ENCODE results near the gene RBMS3. TPM values are rescaled to one million over a fixed set of nuclear protein-coding genes. Genes with fewer than 3 reads are reported as not detected.

The RBMS3 gene
- total RNA-seq, 4 donors from 2014 or later, result 116 to 171 (median 152) TPM

DNA sequence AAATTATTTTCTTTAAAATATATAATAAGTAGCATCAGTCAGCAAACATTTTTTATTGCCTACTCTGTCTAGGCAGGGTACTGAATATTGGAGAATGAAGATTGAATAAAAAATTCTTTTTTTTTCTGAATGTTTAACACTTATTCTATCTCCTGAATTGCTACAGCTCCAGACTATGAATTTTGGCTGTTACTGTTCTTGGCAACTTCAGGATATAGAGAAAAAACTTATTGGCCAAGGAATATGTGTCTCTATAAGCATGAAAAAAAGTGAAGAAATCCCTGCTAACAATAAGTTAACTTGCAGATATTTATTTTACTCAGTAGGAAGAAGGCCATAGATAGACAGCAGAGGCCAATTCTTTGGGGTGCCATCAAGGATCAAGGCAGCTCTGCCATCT, 309.6 kb downstream of the RBMS3 start:
- no peak for DNase-seq
- no peak overlapping the region for H3K4me3 ChIP-seq (replicated peaks in 1 of 3)
- no peak overlapping the region for H3K27ac ChIP-seq
- H3K36me3 ChIP-seq, result peaks cover 0 to 6% of the 10 kb centered on the region in 2 donors
- no peak for TF ChIP-seq POLR2A (IDR thresholded peaks at IDR 0.05)
- intact Hi-C loops (cut with DNase I), result no loop called here
- no peaks in the 10 kb centered on the region for H3K27me3 ChIP-seq
- H3K9me3 ChIP-seq, result no peaks in the 10 kb centered on the region
- H3K4me1 ChIP-seq, result peaks cover 10 to 13% of the 10 kb centered on the region in 2 donors

DNA sequence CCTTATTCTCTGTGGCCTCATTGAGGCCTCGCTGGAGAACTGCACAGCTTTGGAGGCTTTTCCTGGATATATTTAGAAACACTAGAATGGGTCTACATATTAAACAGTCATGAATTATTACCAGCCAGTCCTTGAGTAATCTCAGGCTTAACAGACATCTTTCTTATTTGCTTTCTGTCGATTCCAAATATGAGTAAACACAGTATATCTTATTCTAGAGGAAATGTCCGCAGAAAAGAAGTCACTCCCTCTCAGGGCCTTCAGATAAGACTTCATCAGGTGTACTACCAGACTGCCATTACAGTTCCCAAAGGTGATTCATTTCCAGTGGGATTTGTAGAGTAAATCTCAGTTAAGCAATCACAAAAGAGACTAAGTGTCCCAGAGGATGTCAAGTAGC, 310.7 kb downstream of the RBMS3 start:
- intact Hi-C loops (cut with DNase I), result no loop called here
- no peak overlapping the region for H3K4me3 ChIP-seq (replicated peaks in 1 of 3)
- no peaks in the 10 kb centered on the region for H3K9me3 ChIP-seq
- TF ChIP-seq POLR2A (IDR thresholded peaks at IDR 0.05), result no peak
- H3K4me1 ChIP-seq, result peaks cover 5 to 10% of the 10 kb centered on the region in 2 donors
- H3K27me3 ChIP-seq, result no peaks in the 10 kb centered on the region
- H3K27ac ChIP-seq, result no peak overlapping the region
- WGBS, 2 donors, result 83 to 91% methylated on average over 3 of the region's 3 CpGs
- no peak for DNase-seq
- peaks cover 0 to 6% of the 10 kb centered on the region in 2 donors for H3K36me3 ChIP-seq

DNA sequence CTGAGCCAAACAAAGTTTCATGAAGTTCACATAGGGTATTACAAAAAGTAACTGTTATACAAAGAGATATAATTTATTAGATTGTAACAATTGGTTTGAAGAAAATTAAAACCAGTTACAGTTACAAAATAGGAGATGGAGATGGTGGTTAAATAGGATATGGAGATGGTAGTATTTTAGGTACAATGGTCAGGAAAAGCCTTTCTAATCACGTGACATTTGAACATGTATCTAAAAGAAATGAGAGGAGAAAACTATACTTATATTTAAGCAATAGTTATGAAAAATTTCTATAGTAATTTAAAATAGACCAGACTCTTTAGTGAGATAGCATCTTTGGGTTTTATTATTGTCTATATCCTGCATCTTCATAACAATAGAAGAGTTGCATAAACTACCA, 312.9 kb downstream of the RBMS3 start:
- H3K27ac ChIP-seq, result no peak overlapping the region
- peaks cover 0 to 3% of the 10 kb centered on the region in 2 donors for H3K4me1 ChIP-seq
- TF ChIP-seq, protein P1, sequence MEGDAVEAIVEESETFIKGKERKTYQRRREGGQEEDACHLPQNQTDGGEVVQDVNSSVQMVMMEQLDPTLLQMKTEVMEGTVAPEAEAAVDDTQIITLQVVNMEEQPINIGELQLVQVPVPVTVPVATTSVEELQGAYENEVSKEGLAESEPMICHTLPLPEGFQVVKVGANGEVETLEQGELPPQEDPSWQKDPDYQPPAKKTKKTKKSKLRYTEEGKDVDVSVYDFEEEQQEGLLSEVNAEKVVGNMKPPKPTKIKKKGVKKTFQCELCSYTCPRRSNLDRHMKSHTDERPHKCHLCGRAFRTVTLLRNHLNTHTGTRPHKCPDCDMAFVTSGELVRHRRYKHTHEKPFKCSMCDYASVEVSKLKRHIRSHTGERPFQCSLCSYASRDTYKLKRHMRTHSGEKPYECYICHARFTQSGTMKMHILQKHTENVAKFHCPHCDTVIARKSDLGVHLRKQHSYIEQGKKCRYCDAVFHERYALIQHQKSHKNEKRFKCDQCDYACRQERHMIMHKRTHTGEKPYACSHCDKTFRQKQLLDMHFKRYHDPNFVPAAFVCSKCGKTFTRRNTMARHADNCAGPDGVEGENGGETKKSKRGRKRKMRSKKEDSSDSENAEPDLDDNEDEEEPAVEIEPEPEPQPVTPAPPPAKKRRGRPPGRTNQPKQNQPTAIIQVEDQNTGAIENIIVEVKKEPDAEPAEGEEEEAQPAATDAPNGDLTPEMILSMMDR (IDR thresholded peaks at IDR 0.05), result no peak
- TF ChIP-seq POLR2A (IDR thresholded peaks at IDR 0.05), result no peak
- H3K4me3 ChIP-seq (replicated peaks in 1 of 3), result no peak overlapping the region
- H3K9me3 ChIP-seq, result no peaks in the 10 kb centered on the region
- H3K27me3 ChIP-seq, result no peaks in the 10 kb centered on the region
- intact Hi-C loops (cut with DNase I), result no loop called here
- 90 to 93% methylated on average over 1 of the region's 1 CpG for WGBS, 2 donors
- H3K36me3 ChIP-seq, result peaks cover 0 to 6% of the 10 kb centered on the region in 2 donors
- DNase-seq, result no peak

DNA sequence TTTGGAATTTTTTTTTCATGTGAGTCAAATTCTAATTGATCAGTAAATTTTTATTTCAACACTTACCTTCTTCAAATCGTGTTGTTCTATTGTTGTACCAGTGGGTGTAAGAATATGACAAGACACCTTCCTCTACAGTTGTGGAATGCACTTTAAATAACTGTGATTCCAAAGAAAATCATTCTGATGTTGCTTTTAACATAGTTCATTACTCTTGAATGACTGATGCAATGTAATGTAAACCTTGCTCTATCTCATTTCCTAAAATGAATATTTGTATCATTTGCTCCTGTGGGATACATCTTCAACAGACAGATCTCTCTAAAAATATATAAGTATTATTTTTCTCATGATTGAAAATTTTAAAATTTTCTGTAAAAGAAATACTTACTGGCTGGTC, 313.4 kb downstream of the RBMS3 start:
- intact Hi-C loops (cut with DNase I), result no loop called here
- 78 to 83% methylated on average over 1 of the region's 1 CpG for WGBS, 2 donors
- no peaks in the 10 kb centered on the region for H3K9me3 ChIP-seq
- no peaks in the 10 kb centered on the region for H3K27me3 ChIP-seq
- H3K4me1 ChIP-seq, result peaks cover 0 to 3% of the 10 kb centered on the region in 2 donors
- TF ChIP-seq, protein P1 (IDR thresholded peaks at IDR 0.05), result no peak
- no peak for TF ChIP-seq POLR2A (IDR thresholded peaks at IDR 0.05)
- H3K27ac ChIP-seq, result no peak overlapping the region
- no peak for DNase-seq
- H3K36me3 ChIP-seq, result peaks cover 0 to 6% of the 10 kb centered on the region in 2 donors
- no peak overlapping the region for H3K4me3 ChIP-seq (replicated peaks in 1 of 3)

DNA sequence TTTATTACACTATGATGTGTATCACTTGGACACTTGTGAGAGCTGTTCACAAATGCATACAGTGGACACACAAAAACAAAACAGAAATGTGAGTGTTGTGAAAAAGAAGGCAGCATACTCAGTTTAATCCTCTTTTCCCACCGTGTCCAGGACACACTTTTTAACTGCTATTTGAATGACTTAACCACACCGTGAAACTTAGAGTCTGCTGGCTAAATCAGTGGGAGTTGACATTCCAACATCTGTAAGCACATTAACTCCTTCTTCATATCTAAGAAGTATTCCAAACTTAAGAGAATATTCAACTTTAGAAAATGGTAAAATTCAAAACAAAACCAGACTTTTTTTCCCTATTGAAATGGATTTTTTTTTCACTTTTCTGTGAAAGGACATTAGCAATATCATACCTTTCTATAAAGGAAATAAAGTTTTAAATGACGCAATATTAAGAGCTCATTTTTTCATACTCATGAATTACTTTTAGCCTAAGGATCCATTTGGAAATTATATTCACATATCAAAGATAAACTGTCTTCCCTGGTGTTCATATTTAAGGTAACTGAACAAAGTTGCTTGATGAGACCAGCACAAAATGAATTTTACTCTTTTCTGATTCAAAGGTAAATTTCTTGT, 316.6 kb downstream of the RBMS3 start:
- Histone ChIP-seq H3K9me3 (no peaks in the 10 kb centered on the region), H3K36me3 (no peaks in the 10 kb centered on the region), H3K4me1 (peaks cover 0 to 3% of the 10 kb centered on the region in 2 donors), H3K27me3 (no peaks in the 10 kb centered on the region), H3K27ac (no peak overlapping the region), H3K4me3 (replicated peaks in 1 of 3) (no peak overlapping the region)
- DNase-seq, result no peak
- TF ChIP-seq POLR2A (IDR thresholded peaks at IDR 0.05), result no peak
- TF ChIP-seq, protein P1 (IDR thresholded peaks at IDR 0.05), result no peak
- intact Hi-C loops (cut with DNase I), result no loop called here
- 61 to 62% methylated on average over 3 of the region's 3 CpGs for WGBS, 2 donors

DNA sequence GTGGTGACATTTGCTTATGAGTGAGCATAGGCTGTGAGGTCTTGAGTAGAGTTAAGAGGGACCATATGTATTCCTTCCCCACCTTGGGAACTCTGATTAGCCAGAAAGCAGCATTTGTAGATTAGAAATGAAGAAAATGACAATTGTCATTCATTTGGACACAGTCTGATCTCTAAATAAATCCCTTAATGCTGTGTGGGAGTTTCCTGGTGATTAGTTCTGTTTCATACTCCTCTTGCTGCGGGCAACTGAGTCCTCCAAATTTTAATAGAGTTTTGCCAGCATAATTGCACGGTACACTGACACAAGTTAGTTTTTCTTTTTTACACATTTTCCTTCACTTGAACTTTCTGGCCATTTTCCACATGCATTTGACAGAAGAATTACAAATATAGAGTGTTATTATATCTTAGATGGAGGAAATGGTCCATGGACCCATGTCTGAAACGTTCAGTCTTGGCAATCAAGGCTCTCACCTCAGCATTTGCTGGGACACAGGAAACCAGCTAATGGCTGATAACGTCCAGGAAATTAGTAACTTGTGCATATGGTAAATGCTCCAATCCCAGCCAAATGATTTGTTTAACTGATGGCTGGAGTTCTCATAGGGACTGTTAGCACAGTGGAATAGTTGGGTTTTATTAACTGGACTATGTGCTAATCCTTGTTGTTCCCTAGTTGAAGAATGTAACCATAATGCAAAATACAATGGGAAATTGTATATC, 321.2 kb downstream of the RBMS3 start:
- Histone ChIP-seq H3K9me3 (no peaks in the 10 kb centered on the region), H3K27ac (no peak overlapping the region), H3K36me3 (no peaks in the 10 kb centered on the region), H3K27me3 (no peaks in the 10 kb centered on the region), H3K4me3 (replicated peaks in 1 of 3) (no peak overlapping the region), H3K4me1 (peaks cover 0 to 3% of the 10 kb centered on the region in 2 donors)
- DNase-seq, result no peak
- 70 to 71% methylated on average over 4 of the region's 4 CpGs for WGBS, 2 donors
- no peak for TF ChIP-seq POLR2A (IDR thresholded peaks at IDR 0.05)
- TF ChIP-seq, protein P1 (IDR thresholded peaks at IDR 0.05), result no peak
- intact Hi-C loops (cut with DNase I), result no loop called here

Measured in thyroid gland (tissue), 4 donors.